AG20443 (cell line): Measurements from ENCODE around the gene RP9.

Experiments
- DNase-seq: peaks from one replicate; pipeline ENCODE4 v3.0.0; 2012; ENCODE audit warnings: low spot score, mixed read lengths

RP9 gene

GRCh38 chr7:33062023-33062781, 47.0 kb downstream of the RP9 start, which contains the start of gene NT5C3A:
NT5C3A (minus strand) TSS chr7:33062776; CDS start chr7:33062705, 71 bp downstream.
- peak; percentile 62 for DNase-seq

GRCh38 chr7:33061282-33061937, 47.8 kb downstream of the RP9 start:
- no peak for DNase-seq

- DNase-seq = no peak
Measured at GRCh38 chr7:33059635-33060034, 49.6 kb downstream of the RP9 start.

GRCh38 chr7:33055158-33055557, 54.0 kb downstream of the RP9 start:
- no peak for DNase-seq

DNA sequence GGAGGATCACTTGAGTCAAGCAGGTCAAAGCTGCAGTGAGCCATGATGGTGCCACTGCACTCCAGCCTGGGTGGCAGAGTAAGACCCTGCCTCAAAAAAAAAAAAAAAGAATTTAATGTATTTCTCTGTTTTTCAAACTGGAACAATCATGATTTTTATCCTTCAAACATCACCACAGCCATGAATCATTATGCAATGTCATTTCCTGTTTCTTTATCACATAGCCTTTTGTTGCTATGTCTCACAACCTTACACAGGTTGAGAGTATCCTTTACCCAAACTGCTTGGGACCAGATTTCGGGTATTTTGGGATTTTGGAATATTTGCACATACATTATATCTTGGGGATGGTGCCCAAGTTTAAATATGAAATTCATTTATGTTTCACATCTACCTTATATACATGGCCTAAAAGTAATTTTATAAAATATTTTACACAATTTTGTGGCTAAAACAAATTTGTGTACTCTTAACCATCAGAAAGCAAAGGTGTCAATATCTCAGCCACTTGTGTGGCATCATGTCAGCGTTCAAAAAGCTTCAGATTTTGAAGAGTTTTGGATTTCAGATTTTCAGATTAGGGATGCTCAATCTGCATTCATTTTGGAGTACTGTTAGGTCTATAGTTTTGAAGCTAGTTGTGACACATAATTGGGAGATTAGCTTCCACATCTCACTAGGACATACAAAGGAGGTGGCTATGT, 54.8 kb downstream of the RP9 start:
- DNase-seq = no peak

DNA sequence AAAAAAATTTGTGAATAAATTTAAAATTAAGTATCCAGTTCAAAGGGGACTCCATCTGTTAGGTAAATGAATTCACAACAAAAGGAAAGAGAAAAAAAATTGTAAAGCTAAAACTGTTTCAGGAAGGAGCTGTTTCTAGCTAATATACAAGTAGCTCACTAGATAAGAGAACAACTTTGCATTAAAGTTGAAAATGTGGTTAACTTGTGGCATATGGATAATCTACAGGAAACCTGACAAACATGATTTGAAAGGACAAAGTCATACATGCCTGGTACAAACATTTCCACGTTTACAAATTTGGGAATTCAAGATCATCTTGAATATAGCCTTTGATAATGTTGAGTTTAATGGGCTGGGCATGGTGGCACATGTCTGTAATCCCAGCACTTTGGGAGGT, 55.5 kb downstream of the RP9 start:
- DNase-seq = no peak

- peak; percentile 27 for DNase-seq
Measured at GRCh38 chr7:33050535-33051318, 58.5 kb downstream of the RP9 start.

DNA sequence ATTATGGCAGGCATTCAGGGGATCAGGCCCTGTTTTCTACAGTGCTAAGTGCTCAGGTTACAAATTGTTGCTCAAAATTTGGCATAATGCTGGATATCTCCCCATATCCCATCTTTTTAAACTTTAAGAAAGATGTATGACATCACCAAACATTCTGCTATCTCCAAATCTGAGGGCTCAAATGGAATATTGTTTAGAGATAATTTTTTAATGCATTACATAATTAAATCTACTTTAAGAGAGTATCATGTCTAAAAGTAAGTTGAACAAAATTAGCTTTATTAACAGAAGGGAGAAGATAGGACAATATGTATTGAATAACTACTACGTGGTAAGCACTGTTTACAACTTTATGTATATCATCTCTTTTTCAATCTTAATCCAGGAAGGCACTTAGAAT, 60.5 kb downstream of the RP9 start:
- DNase-seq = no peak

- no peak for DNase-seq
Measured at GRCh38 chr7:33048257-33048656, 60.9 kb downstream of the RP9 start.

GRCh38 chr7:33044986-33045385, 64.2 kb downstream of the RP9 start:
- DNase-seq = no peak
